CD4-positive, CD25-positive, alpha-beta regulatory T cell (primary cell): ENCODE data around the gene OR1B1. TPM values are rescaled to one million over a fixed set of nuclear protein-coding genes. Genes with fewer than 3 reads are reported as not detected.
A peak's percentile ranks its signal among the peaks of the same experiment; 100 is the strongest.

ENCODE experiments used
- ATAC-seq, 2 donors: fragments of 150-1000 bp; cut with Tn5 transposase; one replicate each; pipeline ENCODE4 v1.10.0; 2021; ENCODE audit warnings: low read depth in 2 of 2, moderate number of reproducible peaks in 2 of 2, moderate library complexity in 1 of 2
- DNase-seq, 3 donors: peaks; one replicate each; pipeline versions ENCODE4 v3.0.0 to v3.0.0-alpha.2; 2012 to 2022; ENCODE audit warnings: mixed read lengths in 1 of 3
- H3K27ac ChIP-seq: one replicate; pipeline ENCODE4 v1.7.0; 2013; ENCODE audit warnings: mild to moderate bottlenecking, low read length; ENCODE audit not compliant: insufficient read depth, poor library complexity, severe bottlenecking
- H3K27me3 ChIP-seq: one replicate; pipeline ENCODE4 v1.7.0; 2013; ENCODE audit warnings: low read length; ENCODE audit not compliant: control insufficient read depth, insufficient read depth
- H3K36me3 ChIP-seq: one replicate; pipeline ENCODE4 v1.7.0; 2013; ENCODE audit warnings: mild to moderate bottlenecking, low read length, moderate library complexity; ENCODE audit not compliant: control insufficient read depth, insufficient read depth
- H3K4me1 ChIP-seq: 2 replicates; pipeline ENCODE4 v1.7.0; 2013; ENCODE audit warnings: mild to moderate bottlenecking, low read length; ENCODE audit not compliant: insufficient read depth, control insufficient read depth, poor library complexity, severe bottlenecking
- H3K4me3 ChIP-seq: one replicate; pipeline ENCODE4 v1.7.0; 2013; ENCODE audit warnings: low read depth, mild to moderate bottlenecking, low read length, moderate library complexity
- H3K9me3 ChIP-seq, 2 experiments: 1 replicate in 1 of 2; 2 replicates in 1 of 2; pipeline ENCODE4 v1.7.0; 2013; ENCODE audit warnings: low read length in 2 of 2, mild to moderate bottlenecking in 1 of 2, moderate library complexity in 1 of 2; ENCODE audit not compliant: control insufficient read depth in 2 of 2
- H3K27ac Mint-ChIP-seq, 3 donors: one replicate each; pipeline ENCODE4 v1.8.0; 2020 to 2022; ENCODE audit warnings: mild to moderate bottlenecking in 3 of 3, mixed read lengths in 3 of 3, moderate library complexity in 2 of 3
- H3K27me3 Mint-ChIP-seq: one replicate; pipeline ENCODE4 v1.8.0; 2022; ENCODE audit warnings: mild to moderate bottlenecking, mixed read lengths
- H3K36me3 Mint-ChIP-seq: one replicate; pipeline ENCODE4 v1.8.0; 2020; ENCODE audit warnings: mixed read lengths
- H3K4me1 Mint-ChIP-seq, 4 donors: one replicate each; pipeline ENCODE4 v1.8.0; 2020 to 2022; ENCODE audit warnings: mixed read lengths in 4 of 4, mild to moderate bottlenecking in 1 of 4
- H3K4me3 Mint-ChIP-seq, 4 donors: one replicate each; pipeline ENCODE4 v1.8.0; 2020 to 2022; ENCODE audit warnings: mild to moderate bottlenecking in 4 of 4, mixed read lengths in 4 of 4, moderate library complexity in 3 of 4
- H3K9me3 Mint-ChIP-seq, 7 donors: one replicate each; pipeline ENCODE4 v1.8.0; 2020 to 2022; ENCODE audit warnings: mixed read lengths in 7 of 7, mild to moderate bottlenecking in 3 of 7, moderate library complexity in 2 of 7
- polyA plus RNA-seq, 4 donors: library from polyadenylated mRNA; unstranded; fragments of 300-500 nt; fragmentation: Illumina TruSeq; gene quantifications; one replicate each; pipeline ENCODE4 v1.2.3, GENCODE V29; 2021
- total RNA-seq: library from RNA; stranded (reverse); gene quantifications from one replicate; pipeline ENCODE4 v1.2.3, GENCODE V29; 2022

OR1B1 gene
- total RNA-seq (not detected), polyA plus RNA-seq (not detected)

- no peaks in the 10 kb centered on the region for H3K4me1 Mint-ChIP-seq
- H3K4me3 Mint-ChIP-seq, result no peak within 1 kb of the TSS
- Histone ChIP-seq H3K27ac (no peak within 1 kb of the TSS), H3K4me3 (no peak within 1 kb of the TSS), H3K36me3 (no peaks in the 10 kb centered on the region), H3K27me3 (no peaks in the 10 kb centered on the region), H3K9me3 (no peaks in the 10 kb centered on the region), H3K4me1 (no peaks in the 10 kb centered on the region)
- no peaks in the 10 kb centered on the region for H3K36me3 Mint-ChIP-seq
- H3K27me3 Mint-ChIP-seq, result no peaks in the 10 kb centered on the region
- DNase-seq (no peak), ATAC-seq (no peak)
- peaks cover 0 to 5% (median 0%) of the 10 kb centered on the region in 7 donors for H3K9me3 Mint-ChIP-seq
- no peak within 1 kb of the TSS for H3K27ac Mint-ChIP-seq
Observed at GRCh38 chr9:122657527-122657926, at the start of gene OR1B1. TSS of gene OR1B1 (minus strand) at chr9:122657627.

GRCh38 chr9:122695696-122696095 lies 38.3 kb upstream of the OR1B1 start:
- Mint-ChIP-seq H3K36me3 (no peaks in the 10 kb centered on the region), H3K4me3 (no peak overlapping the region), H3K27ac (no peak overlapping the region), H3K4me1 (no peaks in the 10 kb centered on the region), H3K9me3 (peaks cover 2 to 24% (median 6%) of the 10 kb centered on the region in 7 donors), H3K27me3 (peaks cover 4% of the 10 kb centered on the region)
- H3K9me3 ChIP-seq, result peaks cover 8 to 10% of the 10 kb centered on the region in 2 experiments
- H3K27me3 ChIP-seq, result no peaks in the 10 kb centered on the region
- no peak overlapping the region for H3K27ac ChIP-seq
- no peak for ATAC-seq
- no peaks in the 10 kb centered on the region for H3K36me3 ChIP-seq
- H3K4me1 ChIP-seq, result no peaks in the 10 kb centered on the region
- no peak for DNase-seq
- no peak overlapping the region for H3K4me3 ChIP-seq

- Histone ChIP-seq H3K27me3 (no peaks in the 10 kb centered on the region), H3K36me3 (no peaks in the 10 kb centered on the region), H3K9me3 (peaks cover 4 to 7% of the 10 kb centered on the region in 2 experiments), H3K27ac (no peak overlapping the region), H3K4me3 (no peak overlapping the region), H3K4me1 (no peaks in the 10 kb centered on the region)
- Mint-ChIP-seq H3K4me1 (no peaks in the 10 kb centered on the region), H3K4me3 (no peak overlapping the region), H3K9me3 (peaks cover 0 to 52% (median 16%) of the 10 kb centered on the region in 7 donors), H3K36me3 (no peaks in the 10 kb centered on the region), H3K27ac (no peak overlapping the region), H3K27me3 (no peaks in the 10 kb centered on the region)
- DNase-seq (no peak), ATAC-seq (no peak)
Observed at GRCh38 chr9:122684851-122685250, 27.4 kb upstream of the OR1B1 start.

- Histone ChIP-seq H3K4me3 (no peak overlapping the region), H3K9me3 (peaks cover 0 to 8% of the 10 kb centered on the region in 2 experiments), H3K4me1 (no peaks in the 10 kb centered on the region), H3K27ac (no peak overlapping the region), H3K27me3 (no peaks in the 10 kb centered on the region), H3K36me3 (no peaks in the 10 kb centered on the region)
- Mint-ChIP-seq H3K9me3 (peaks cover 0 to 20% (median 10%) of the 10 kb centered on the region in 7 donors), H3K4me1 (no peaks in the 10 kb centered on the region), H3K4me3 (no peak overlapping the region), H3K27me3 (peaks cover 4% of the 10 kb centered on the region), H3K36me3 (no peaks in the 10 kb centered on the region), H3K27ac (peak overlapping the region in 1 of 3 donors; percentile 77)
- DNase-seq (no peak), ATAC-seq (no peak)
Observed at GRCh38 chr9:122672481-122672880, 15.1 kb upstream of the OR1B1 start.

- Histone ChIP-seq H3K4me1 (no peaks in the 10 kb centered on the region), H3K36me3 (no peaks in the 10 kb centered on the region), H3K27me3 (no peaks in the 10 kb centered on the region), H3K9me3 (no peaks in the 10 kb centered on the region), H3K27ac (no peak within 1 kb of the TSS), H3K4me3 (no peak within 1 kb of the TSS)
- no peak for ATAC-seq
- Mint-ChIP-seq H3K36me3 (no peaks in the 10 kb centered on the region), H3K9me3 (peaks cover 0 to 9% (median 3%) of the 10 kb centered on the region in 7 donors), H3K27me3 (no peaks in the 10 kb centered on the region), H3K4me3 (no peak within 1 kb of the TSS), H3K27ac (no peak within 1 kb of the TSS), H3K4me1 (no peaks in the 10 kb centered on the region)
- no peak for DNase-seq
Observed at GRCh38 chr9:122661416-122661815, 4.0 kb upstream of the OR1B1 start, which contains the start of gene OR1L1. TSS of gene OR1L1 (plus strand) at chr9:122661716. CDS start at chr9:122661716, 0 bp downstream.

- no peak overlapping the region for H3K4me3 ChIP-seq
- no peaks in the 10 kb centered on the region for H3K27me3 Mint-ChIP-seq
Observed at GRCh38 chr9:122656378-122656777, 1.0 kb downstream of the OR1B1 start.

GRCh38 chr9:122642226-122642625 lies 15.2 kb downstream of the OR1B1 start:
- no peaks in the 10 kb centered on the region for H3K4me1 Mint-ChIP-seq
- no peaks in the 10 kb centered on the region for H3K4me1 ChIP-seq
- peak overlapping the region in 1 of 3 donors; percentile 14 for H3K27ac Mint-ChIP-seq
- no peak overlapping the region for H3K4me3 ChIP-seq
- peaks cover 0 to 6% of the 10 kb centered on the region in 2 experiments for H3K9me3 ChIP-seq
- no peaks in the 10 kb centered on the region for H3K27me3 ChIP-seq
- no peaks in the 10 kb centered on the region for H3K36me3 ChIP-seq
- DNase-seq (no peak), ATAC-seq (no peak)
- H3K27ac ChIP-seq, result no peak overlapping the region
- H3K36me3 Mint-ChIP-seq, result no peaks in the 10 kb centered on the region
- H3K4me3 Mint-ChIP-seq, result no peak overlapping the region
- peaks cover 2 to 28% (median 15%) of the 10 kb centered on the region in 7 donors for H3K9me3 Mint-ChIP-seq
- H3K27me3 Mint-ChIP-seq, result peaks cover 3% of the 10 kb centered on the region

More at GRCh38 chr9:122656378-122656777, 1.0 kb downstream of the OR1B1 start:
- H3K4me3 Mint-ChIP-seq, result no peak overlapping the region
- no peak overlapping the region for H3K27ac Mint-ChIP-seq
- no peak overlapping the region for H3K27ac ChIP-seq
- no peaks in the 10 kb centered on the region for H3K4me1 ChIP-seq
- ATAC-seq (no peak), DNase-seq (no peak)
- H3K36me3 ChIP-seq, result no peaks in the 10 kb centered on the region
- H3K36me3 Mint-ChIP-seq, result no peaks in the 10 kb centered on the region
- no peaks in the 10 kb centered on the region for H3K4me1 Mint-ChIP-seq
- no peaks in the 10 kb centered on the region for H3K27me3 ChIP-seq
- peaks cover 0 to 3% (median 0%) of the 10 kb centered on the region in 7 donors for H3K9me3 Mint-ChIP-seq
- no peaks in the 10 kb centered on the region for H3K9me3 ChIP-seq

- Histone ChIP-seq H3K27ac (no peak overlapping the region), H3K4me1 (no peaks in the 10 kb centered on the region), H3K9me3 (no peaks in the 10 kb centered on the region), H3K36me3 (no peaks in the 10 kb centered on the region), H3K4me3 (no peak overlapping the region), H3K27me3 (no peaks in the 10 kb centered on the region)
- no peak overlapping the region for H3K27ac Mint-ChIP-seq
- no peaks in the 10 kb centered on the region for H3K27me3 Mint-ChIP-seq
- H3K4me3 Mint-ChIP-seq, result no peak overlapping the region
- H3K9me3 Mint-ChIP-seq, result peaks cover 0 to 4% (median 0%) of the 10 kb centered on the region in 7 donors
- DNase-seq, result no peak
- no peak for ATAC-seq
- H3K36me3 Mint-ChIP-seq, result no peaks in the 10 kb centered on the region
- no peaks in the 10 kb centered on the region for H3K4me1 Mint-ChIP-seq
Observed at GRCh38 chr9:122619996-122620395, 37.4 kb downstream of the OR1B1 start.
